H1 (cell line): ENCODE results near the gene OR7D4. TPM values are rescaled to one million over a fixed set of nuclear protein-coding genes. Genes with fewer than 3 reads are reported as not detected.

Experiments used
- GABPA ChIP-seq: IDR thresholded peaks from 2 replicates; pipeline ENCODE4 v1.6.1; 2011; ENCODE audit warnings: mild to moderate bottlenecking, low read length, moderate library complexity, borderline replicate concordance; ENCODE audit not compliant: insufficient read depth
- KDM4A ChIP-seq: IDR thresholded peaks from one replicate; pipeline ENCODE4 v1.7.1; 2012; ENCODE audit warnings: low read depth, mild to moderate bottlenecking, moderate library complexity, low read length, inconsistent platforms; ENCODE audit not compliant: severe bottlenecking
- TAF7 ChIP-seq: optimal IDR thresholded peaks from 2 replicates; pipeline ENCODE3; 2011; ENCODE audit warnings: low read depth, mild to moderate bottlenecking, inconsistent platforms, low read length, moderate library complexity, borderline replicate concordance
- TBP ChIP-seq: IDR thresholded peaks from 2 replicates; pipeline ENCODE4 v1.6.1; 2011; ENCODE audit warnings: low read depth, low read length, improper control_type of control experiment
- polyA plus RNA-seq, 7 experiments: library from polyadenylated mRNA; depleted of rRNA in 3 of 7; stranded (reverse) in 5 of 7; unstranded in 2 of 7; fragments of >200 nt in 5 of 7; fragments of 200-250 nt in 2 of 7; gene quantifications; 1 replicate in 5 of 7; 2 replicates in 1 of 7; 4 replicates in 1 of 7; pipeline versions ENCODE4 v1.2.1 to v1.2.3, GENCODE V29; 2011 to 2013; ENCODE audit warnings: missing spikeins in 2 of 7, mixed read lengths in 2 of 7
- total RNA-seq: library from RNA; stranded (reverse); fragmentation: NEBNext Ultra II Directional; extraction: Animal tissue kit (Norgen Biotek cat#: 25700); gene quantifications from 2 replicates; pipeline ENCODE4 v1.2.1, GENCODE V29; 2021

Gene OR7D4
- total and polyA plus RNA-seq, 2 of the 8 experiments (the other 6 are each of a cell fraction or from before 2014, with no cell fraction given), result not detected

GRCh38 chr19:9178901-9179300 is 40.5 kb downstream of the OR7D4 start, which contains the start of gene OR7D2 (continued):
- TF ChIP-seq TBP (no peak), GABPA (no peak), KDM4A (no peak), TAF7 (no peak)
